Measurements from ENCODE around the gene MATN1. TPM values are rescaled to one million over a fixed set of nuclear protein-coding genes. Genes with fewer than 3 reads are reported as not detected.
A peak's percentile ranks its signal among the peaks of the same experiment; 100 is the strongest.

MATN1 gene
- total and polyA plus RNA-seq, 2 of the 4 experiments (the other 2 are of a cell fraction): 0.27 TPM; not detected in 1

- ATAC-seq (ENCODE audit: low read depth): peak; percentile 85
- Histone ChIP-seq H3K27ac (ENCODE audit: insufficient read depth, low read length) (no peak overlapping the region), H2BK120ac (ENCODE audit: low read depth, low read length) (no peak overlapping the region), H2BK20ac (ENCODE audit: low read depth, low read length) (no peak overlapping the region), H2BK15ac (ENCODE audit: low read depth, low read length) (no peak overlapping the region), H2AK5ac (ENCODE audit: low read depth, low read length) (no peak overlapping the region), H4K91ac (ENCODE audit: insufficient read depth, low read depth, low read length) (no peak overlapping the region), H3K4me3 (ENCODE audit: insufficient read depth, low read depth, low read length) (no peak overlapping the region), H3K56ac (ENCODE audit: extremely low read depth, insufficient read depth, low read length) (no peak overlapping the region), H3K9me1 (ENCODE audit: insufficient read depth, low read length) (no peaks in the 10 kb centered on the region), H4K8ac (ENCODE audit: low read depth in 2 of 2, low read length in 2 of 2) (no peak overlapping the region), H2AFZ (replicated peaks; ENCODE audit: low read length, poor library complexity) (peak overlapping the region; percentile 85), H3K23ac (ENCODE audit: low read depth, low read length) (no peak overlapping the region), H3K9me3 (ENCODE audit: control insufficient read depth, insufficient read depth, low read length) (no peaks in the 10 kb centered on the region; the same call in 1 of the 2 replicates), H4K5ac (ENCODE audit: low read depth, low read length) (no peak overlapping the region), H3K4me1 (ENCODE audit: control insufficient read depth, insufficient read depth, low read length) (peaks cover 9% of the 10 kb centered on the region; the same call in 1 of the 2 replicates), H3K14ac (replicated peaks; ENCODE audit: low read depth, low read length) (no peak overlapping the region), H2AK9ac (replicated peaks; ENCODE audit: low read depth, low read length, poor library complexity) (no peak overlapping the region), H3K79me1 (ENCODE audit: low read depth in 1 of 2, low read length in 2 of 2) (no peaks in the 10 kb centered on the region), H2BK5ac (ENCODE audit: low read depth, low read length, poor library complexity, severe bottlenecking) (no peak overlapping the region), H4K20me1 (ENCODE audit: insufficient read depth, low read length) (no peaks in the 10 kb centered on the region), H3K18ac (ENCODE audit: low read depth, low read length) (no peak overlapping the region; the same call in 1 of the 2 replicates), H3K36me3 (ENCODE audit: control insufficient read depth, insufficient read depth, low read length) (no peaks in the 10 kb centered on the region), H3K27me3 (ENCODE audit: control insufficient read depth, insufficient read depth, low read length) (no peaks in the 10 kb centered on the region; the same call in 1 of the 2 replicates), H3K4ac (ENCODE audit: low read depth, low read length) (no peak overlapping the region; the same call in 1 of the 2 replicates), H3K4me2 (ENCODE audit: low read depth, low read length) (no peak overlapping the region), H3K9ac (ENCODE audit: low read depth, low read length) (no peak overlapping the region)
- BruUV-seq (replicated peaks): no TSS peak
- ChIA-PET POLR2A (ENCODE audit: unreplicated experiment) (no interaction called here), CTCF (interaction anchor here (0.7 to 1.0 kb wide), 2 partner anchors 16 to 27 kb away, joined by 3 to 5 read pairs; no protein-coding TSS in a partner anchor)
- DNase-seq: peak; percentile 48
- dilution Hi-C loops (cut with HindIII; ENCODE audit: low sequenced_read_pairs, unreplicated experiment) (no loop called here), in situ Hi-C loops (cut with MboI; ENCODE audit: low sequenced_read_pairs) (loop anchor here (5.0 kb wide), 1 partner anchor 41 kb away; the partner anchor contains the start of gene MATN1), intact Hi-C loops (cut with micrococcal nuclease) (no loop called here)
- TF ChIP-seq CEBPB (IDR thresholded peaks at IDR 0.05; ENCODE audit: low read depth, low read length) (no peak), ELK1 (IDR thresholded peaks at IDR 0.05; ENCODE audit: borderline replicate concordance, low read depth, low read length) (no peak), CHD1 (IDR thresholded peaks at IDR 0.05; ENCODE audit: low read depth, low read length) (no peak), POLR2A (IDR thresholded peaks at IDR 0.05; ENCODE audit: low read depth, low read length) (no peak), FOS (IDR thresholded peaks at IDR 0.05; ENCODE audit: low read depth, low read length) (0 out of 2 replicates have a peak, but pooled peaks have one; percentile 11), NFE2L2 (IDR thresholded peaks at IDR 0.05; ENCODE audit: low read depth, low read length) (no peak), USF2 (IDR thresholded peaks at IDR 0.05; ENCODE audit: low read depth, low read length) (no peak), MAZ (IDR thresholded peaks at IDR 0.05; ENCODE audit: borderline replicate concordance, low read depth, low read length) (peak; percentile 29; the same call in 1 of the 2 replicates), SMC3 (IDR thresholded peaks at IDR 0.05; ENCODE audit: low read depth, low read length) (no peak), BHLHE40 (IDR thresholded peaks at IDR 0.05; ENCODE audit: low read depth, low read length) (no peak), MAFK (IDR thresholded peaks at IDR 0.05; ENCODE audit: low read depth, low read length) (no peak), RCOR1 (IDR thresholded peaks at IDR 0.05; ENCODE audit: insufficient replicate concordance, low read length) (no peak), MXI1 (IDR thresholded peaks at IDR 0.05; ENCODE audit: borderline replicate concordance, low read depth, low read length) (no peak), CTCF (conservative IDR thresholded peaks at IDR 0.05; ENCODE audit: low read depth, low read length) (no peak)
- 52% methylated on average over 9 of the region's 10 CpGs; no CpG with 5 or more reads in 1 of the 2 experiments for WGBS, 2 experiments (ENCODE audit: extremely low coverage in 2 of 2, insufficient read length in 1 of 2)
These were observed 40.4 kb upstream of the MATN1 start for GRCh38 chr1:30763651-30764248.

Data from IMR-90 (cell line).